ENCODE measurements around the gene GABPB1. TPM values are rescaled to one million over a fixed set of nuclear protein-coding genes. Genes with fewer than 3 reads are reported as not detected.

The GABPB1 gene
- total RNA-seq, 6 experiments from 2014 or later, result 5.4 to 10.5 (median 9.4) TPM

DNA sequence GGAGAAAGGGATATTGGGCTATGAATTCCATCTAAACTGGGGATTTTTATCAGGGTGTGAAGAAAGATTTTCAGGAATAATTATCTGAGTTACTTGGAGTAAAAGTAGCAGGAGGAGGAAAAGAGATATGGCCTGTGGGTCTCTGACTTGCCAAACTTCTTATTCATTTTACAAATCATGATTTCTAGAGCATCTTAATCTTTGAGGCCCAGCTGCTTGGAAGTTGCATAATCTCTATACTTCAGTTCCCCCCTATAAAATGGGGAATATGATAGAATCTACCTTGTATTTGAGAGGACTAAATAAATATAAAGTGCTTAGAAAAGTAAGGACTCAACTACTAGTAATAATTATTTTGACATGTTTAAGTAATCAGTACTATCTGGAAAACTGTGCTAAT, 11.0 kb upstream of the GABPB1 start:
- ATAC-seq, result no peak
- TF ChIP-seq, protein P1, sequence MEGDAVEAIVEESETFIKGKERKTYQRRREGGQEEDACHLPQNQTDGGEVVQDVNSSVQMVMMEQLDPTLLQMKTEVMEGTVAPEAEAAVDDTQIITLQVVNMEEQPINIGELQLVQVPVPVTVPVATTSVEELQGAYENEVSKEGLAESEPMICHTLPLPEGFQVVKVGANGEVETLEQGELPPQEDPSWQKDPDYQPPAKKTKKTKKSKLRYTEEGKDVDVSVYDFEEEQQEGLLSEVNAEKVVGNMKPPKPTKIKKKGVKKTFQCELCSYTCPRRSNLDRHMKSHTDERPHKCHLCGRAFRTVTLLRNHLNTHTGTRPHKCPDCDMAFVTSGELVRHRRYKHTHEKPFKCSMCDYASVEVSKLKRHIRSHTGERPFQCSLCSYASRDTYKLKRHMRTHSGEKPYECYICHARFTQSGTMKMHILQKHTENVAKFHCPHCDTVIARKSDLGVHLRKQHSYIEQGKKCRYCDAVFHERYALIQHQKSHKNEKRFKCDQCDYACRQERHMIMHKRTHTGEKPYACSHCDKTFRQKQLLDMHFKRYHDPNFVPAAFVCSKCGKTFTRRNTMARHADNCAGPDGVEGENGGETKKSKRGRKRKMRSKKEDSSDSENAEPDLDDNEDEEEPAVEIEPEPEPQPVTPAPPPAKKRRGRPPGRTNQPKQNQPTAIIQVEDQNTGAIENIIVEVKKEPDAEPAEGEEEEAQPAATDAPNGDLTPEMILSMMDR (IDR thresholded peaks at IDR 0.05), result no peak
- no peak for TF ChIP-seq POLR2A (IDR thresholded peaks at IDR 0.05)
- Histone ChIP-seq H3K4me3 (no peak overlapping the region), H3K4me1 (peaks cover 0 to 8% (median 0%) of the 10 kb centered on the region in 4 donors), H3K27ac (no peak overlapping the region), H3K36me3 (peaks cover 0 to under 1% (median 0%) of the 10 kb centered on the region in 4 donors), H3K9me3 (no peaks in the 10 kb centered on the region), H3K27me3 (no peaks in the 10 kb centered on the region)
- intact Hi-C loops (cut with DNase I), result no loop called here
- DNase-seq, result no peak

DNA sequence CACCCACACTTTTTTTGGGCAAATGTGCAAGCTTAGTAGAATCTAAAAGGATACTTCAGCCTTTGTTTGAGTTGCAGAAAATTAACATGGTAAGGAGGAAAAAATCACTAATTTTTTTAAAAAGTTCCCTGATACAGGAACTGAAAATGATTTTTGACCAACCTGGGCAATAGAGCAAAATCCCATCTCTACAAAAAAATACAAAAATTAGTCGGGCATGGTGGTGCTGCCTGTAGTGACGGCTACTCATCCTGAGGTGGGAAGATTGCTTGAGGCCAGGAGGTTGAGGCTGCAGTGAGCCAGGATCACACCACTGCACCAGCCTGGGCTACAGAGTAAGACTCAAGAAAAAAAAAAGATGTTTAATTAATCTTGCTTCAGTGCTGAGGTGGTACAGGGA, 10.6 kb upstream of the GABPB1 start:
- H3K4me3 ChIP-seq, result no peak overlapping the region
- 91% methylated on average over 2 of the region's 2 CpGs for WGBS (ENCODE audit: insufficient coverage, low coverage, low lambda C conversion rate, missing lambda C conversion rate)
- peaks cover 0 to 4% (median 0%) of the 10 kb centered on the region in 4 donors for H3K36me3 ChIP-seq
- no peak for TF ChIP-seq POLR2A (IDR thresholded peaks at IDR 0.05)
- TF ChIP-seq, protein P1 (IDR thresholded peaks at IDR 0.05), result no peak
- no peak overlapping the region for H3K27ac ChIP-seq
- DNase-seq (no peak), ATAC-seq (no peak)
- H3K4me1 ChIP-seq, result peaks cover 0 to 8% (median 0%) of the 10 kb centered on the region in 4 donors
- intact Hi-C loops (cut with DNase I), result no loop called here
- no peaks in the 10 kb centered on the region for H3K9me3 ChIP-seq
- no peaks in the 10 kb centered on the region for H3K27me3 ChIP-seq

DNA sequence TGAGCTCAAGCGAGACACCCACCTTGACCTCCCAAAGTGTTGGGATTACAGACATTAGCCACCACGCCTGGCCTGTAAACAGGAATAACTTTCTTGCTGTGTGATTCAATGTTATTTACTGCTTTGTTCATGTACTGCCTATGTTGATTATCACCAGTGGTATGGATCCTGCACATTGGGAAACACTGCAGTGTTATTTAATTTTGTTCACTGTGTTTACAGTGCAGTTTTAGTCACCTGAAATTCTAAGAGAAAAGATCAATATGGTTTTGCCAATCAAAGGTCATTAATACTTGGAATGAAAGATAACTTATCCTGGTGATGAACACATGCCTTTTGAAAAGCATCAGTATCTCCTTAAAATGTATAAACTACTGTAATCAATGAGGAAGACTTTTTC, 8.6 kb upstream of the GABPB1 start:
- WGBS (ENCODE audit: insufficient coverage, low coverage, low lambda C conversion rate, missing lambda C conversion rate), result 86% methylated on average over 2 of the region's 2 CpGs
- Histone ChIP-seq H3K4me1 (peaks cover 0 to 8% (median 0%) of the 10 kb centered on the region in 4 donors), H3K9me3 (no peaks in the 10 kb centered on the region), H3K36me3 (peaks cover 0 to 6% (median 0%) of the 10 kb centered on the region in 4 donors), H3K27ac (no peak overlapping the region), H3K4me3 (no peak overlapping the region), H3K27me3 (no peaks in the 10 kb centered on the region)
- ATAC-seq, result peak in 3 of 4 donors; percentile 27 to 64 (median 39)
- no peak for TF ChIP-seq POLR2A (IDR thresholded peaks at IDR 0.05)
- TF ChIP-seq, protein P1 (IDR thresholded peaks at IDR 0.05), result no peak
- no peak for DNase-seq
- intact Hi-C loops (cut with DNase I), result no loop called here

DNA sequence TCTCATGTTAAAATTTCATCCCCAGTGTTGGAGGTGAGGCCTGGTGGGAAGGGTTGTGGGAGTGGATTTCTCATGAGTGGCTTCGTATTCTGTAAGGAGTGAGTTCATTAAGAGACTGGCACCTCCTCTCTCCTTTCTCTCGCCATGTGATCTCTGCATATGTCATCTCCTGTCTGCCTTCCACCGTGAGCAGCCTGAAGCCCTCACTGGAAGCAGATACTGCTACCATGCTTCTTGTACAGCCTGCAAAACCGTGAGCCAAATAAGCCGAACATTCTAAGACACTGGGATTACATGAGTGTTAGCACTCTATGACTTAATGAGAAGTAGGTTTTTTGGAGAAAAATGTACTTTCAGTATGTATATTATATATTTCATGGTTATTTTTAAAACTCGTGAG, 6.8 kb upstream of the GABPB1 start:
- TF ChIP-seq, protein P1 (IDR thresholded peaks at IDR 0.05), result no peak
- no peak for TF ChIP-seq POLR2A (IDR thresholded peaks at IDR 0.05)
- H3K4me1 ChIP-seq, result peaks cover 0 to 8% (median 0%) of the 10 kb centered on the region in 4 donors
- no peak for DNase-seq
- H3K27me3 ChIP-seq, result no peaks in the 10 kb centered on the region
- no peak overlapping the region for H3K4me3 ChIP-seq
- no peaks in the 10 kb centered on the region for H3K9me3 ChIP-seq
- intact Hi-C loops (cut with DNase I), result no loop called here
- 71% methylated on average over 4 of the region's 6 CpGs for WGBS (ENCODE audit: insufficient coverage, low coverage, low lambda C conversion rate, missing lambda C conversion rate)
- ATAC-seq, result no peak
- H3K27ac ChIP-seq, result no peak overlapping the region
- H3K36me3 ChIP-seq, result peaks cover 0 to 6% (median 0%) of the 10 kb centered on the region in 4 donors

DNA sequence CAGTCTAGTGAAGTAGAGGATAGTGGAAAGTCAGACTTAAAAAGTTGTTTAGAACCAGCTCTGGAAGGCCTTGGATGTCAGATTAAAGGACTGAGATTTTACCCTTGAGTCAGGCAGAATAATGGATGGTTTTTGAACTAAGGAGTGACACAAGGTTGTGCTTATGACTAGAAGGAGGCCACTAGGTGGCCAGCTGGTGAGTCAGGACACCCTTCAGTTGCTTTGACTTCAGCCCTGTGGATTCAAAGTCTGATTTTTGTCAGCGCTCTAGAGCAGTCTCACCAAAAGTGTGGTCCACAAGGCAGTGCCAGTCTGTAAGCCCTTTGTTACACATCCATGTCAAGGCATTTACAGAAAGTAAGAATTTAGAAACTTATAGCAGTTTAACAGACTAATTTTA, 3.8 kb upstream of the GABPB1 start:
- 63% methylated on average over 1 of the region's 1 CpG for WGBS (ENCODE audit: insufficient coverage, low coverage, low lambda C conversion rate, missing lambda C conversion rate)
- no peak for ATAC-seq
- no peak overlapping the region for H3K27ac ChIP-seq
- TF ChIP-seq POLR2A (IDR thresholded peaks at IDR 0.05), result no peak
- TF ChIP-seq, protein P1 (IDR thresholded peaks at IDR 0.05), result peak in 3 of 4 donors; percentile 23 to 28 (median 27)
- no peak overlapping the region for H3K4me3 ChIP-seq
- no peaks in the 10 kb centered on the region for H3K9me3 ChIP-seq
- peaks cover 0 to 6% (median 0%) of the 10 kb centered on the region in 4 donors for H3K36me3 ChIP-seq
- H3K4me1 ChIP-seq, result peaks cover 0 to 14% (median 4%) of the 10 kb centered on the region in 4 donors
- intact Hi-C loops (cut with DNase I), result no loop called here
- no peak for DNase-seq
- no peaks in the 10 kb centered on the region for H3K27me3 ChIP-seq
